Activated CD8-positive, alpha-beta memory T cell treated with anti-CD3 and anti-CD28 coated beads, Interleukin-2, amount 10 ng/mL, durations not matched to agents 7 days and 5 days (primary cell): Measurements from ENCODE around the gene AVPR2. TPM values are rescaled to one million over a fixed set of nuclear protein-coding genes. Genes with fewer than 3 reads are reported as not detected.

Source experiments
- ATAC-seq: fragments of 150-1000 bp; cut with Tn5 transposase; one replicate; pipeline ENCODE4 v1.10.0; 2021; ENCODE audit warnings: moderate library complexity
- CTCF ChIA-PET: fragments of 350-600 bp; sonication (Branson Sonifier 250); formaldehyde crosslinking; loops from one replicate; lab custom pipeline; 2021; ENCODE audit warnings: antibody characterized with exemption; lab: Charles Lee
- DNase-seq: peaks from one replicate; pipeline ENCODE4 v3.0.0-alpha.2; 2020
- H3K27ac Mint-ChIP-seq: one replicate; pipeline ENCODE4 v1.8.0; 2021; ENCODE audit warnings: mild to moderate bottlenecking, mixed read lengths
- H3K27me3 Mint-ChIP-seq: one replicate; pipeline ENCODE4 v1.8.0; 2021; ENCODE audit warnings: mixed read lengths
- H3K36me3 Mint-ChIP-seq: one replicate; pipeline ENCODE4 v1.8.0; 2021; ENCODE audit warnings: mild to moderate bottlenecking, mixed read lengths
- H3K4me1 Mint-ChIP-seq: one replicate; pipeline ENCODE4 v1.8.0; 2021; ENCODE audit warnings: mixed read lengths
- H3K4me3 Mint-ChIP-seq: one replicate; pipeline ENCODE4 v1.8.0; 2021; ENCODE audit warnings: mild to moderate bottlenecking, moderate library complexity, mixed read lengths
- H3K9me3 Mint-ChIP-seq: one replicate; pipeline ENCODE4 v1.8.0; 2022; ENCODE audit warnings: low read depth, mixed read lengths
- total RNA-seq, 2 experiments: library from RNA; stranded (reverse); gene quantifications; one replicate each; pipeline ENCODE4 v1.2.3, GENCODE V29; 2021

AVPR2 gene
- total RNA-seq, 2 experiments from 2014 or later, result not detected

- Mint-ChIP-seq H3K27me3 (no peaks in the 10 kb centered on the region), H3K4me3 (no peak overlapping the region), H3K9me3 (no peaks in the 10 kb centered on the region), H3K36me3 (peaks cover 44% of the 10 kb centered on the region), H3K4me1 (peaks cover 21% of the 10 kb centered on the region), H3K27ac (no peak overlapping the region)
- CTCF ChIA-PET, result interaction anchor here (10.2 kb wide), 1 partner anchor 28 kb away, joined by 190 read pairs; the partner anchor contains the start of gene RENBP
- DNase-seq (no peak), ATAC-seq (no peak)
Observed at GRCh38 chrX:153920546-153920945, 16.1 kb downstream of the AVPR2 start.

GRCh38 chrX:153921070-153921469 is 16.6 kb downstream of the AVPR2 start:
- DNase-seq (no peak), ATAC-seq (no peak)
- CTCF ChIA-PET, result interaction anchor here (7.7 to 10.2 kb wide), 2 partner anchors 28 to 48 kb away, joined by 49 to 190 read pairs; partner anchors contain the start of genes HCFC1 and RENBP
- H3K4me1 Mint-ChIP-seq, result peaks cover 21% of the 10 kb centered on the region
- peaks cover 40% of the 10 kb centered on the region for H3K36me3 Mint-ChIP-seq
- H3K27me3 Mint-ChIP-seq, result no peaks in the 10 kb centered on the region
- H3K9me3 Mint-ChIP-seq, result no peaks in the 10 kb centered on the region
- H3K4me3 Mint-ChIP-seq, result no peak overlapping the region
- H3K27ac Mint-ChIP-seq, result peak overlapping the region; percentile 11

- Mint-ChIP-seq H3K36me3 (peaks cover 38% of the 10 kb centered on the region), H3K27ac (peak overlapping the region; percentile 94), H3K27me3 (no peaks in the 10 kb centered on the region), H3K4me1 (peaks cover 21% of the 10 kb centered on the region), H3K4me3 (peak overlapping the region; percentile 85), H3K9me3 (no peaks in the 10 kb centered on the region)
- no peak for ATAC-seq
- DNase-seq, result no peak
- CTCF ChIA-PET, result interaction anchor here (1.5 to 10.2 kb wide), 4 partner anchors 10 to 47 kb away, joined by 5 to 190 read pairs (median 28); partner anchors contain the start of genes HCFC1, NAA10 and RENBP
Observed at GRCh38 chrX:153921511-153922446, 17.3 kb downstream of the AVPR2 start.

- H3K27ac Mint-ChIP-seq, result peak overlapping the region; percentile 94
- peaks cover 24% of the 10 kb centered on the region for H3K4me1 Mint-ChIP-seq
- peak overlapping the region; percentile 85 for H3K4me3 Mint-ChIP-seq
- CTCF ChIA-PET, result interaction anchor here (0.5 to 10.2 kb wide), 11 partner anchors 11 to 167 kb away, joined by 3 to 190 read pairs (median 4); partner anchors contain the start of genes HCFC1, IDH3G, NAA10 and RENBP
- ATAC-seq (no peak), DNase-seq (no peak)
- H3K9me3 Mint-ChIP-seq, result no peaks in the 10 kb centered on the region
- peaks cover 31% of the 10 kb centered on the region for H3K36me3 Mint-ChIP-seq
- H3K27me3 Mint-ChIP-seq, result no peaks in the 10 kb centered on the region
Observed at GRCh38 chrX:153922932-153923857, 18.7 kb downstream of the AVPR2 start.

- peaks cover 31% of the 10 kb centered on the region for H3K4me1 Mint-ChIP-seq
- H3K27me3 Mint-ChIP-seq, result no peaks in the 10 kb centered on the region
- peak overlapping the region; percentile 85 for H3K4me3 Mint-ChIP-seq
- CTCF ChIA-PET, result interaction anchor here (1.3 to 10.2 kb wide), 4 partner anchors 11 to 89 kb away, joined by 3 to 190 read pairs (median 34); partner anchors contain the start of genes HCFC1, NAA10 and RENBP
- ATAC-seq (no peak), DNase-seq (peak; percentile 65)
- peak overlapping the region; percentile 94 for H3K27ac Mint-ChIP-seq
- no peaks in the 10 kb centered on the region for H3K9me3 Mint-ChIP-seq
- H3K36me3 Mint-ChIP-seq, result peaks cover 29% of the 10 kb centered on the region
Observed at GRCh38 chrX:153924149-153924861, 19.8 kb downstream of the AVPR2 start.

GRCh38 chrX:153925387-153925738 is 20.9 kb downstream of the AVPR2 start:
- CTCF ChIA-PET, result interaction anchor here (1.2 to 10.2 kb wide), 6 partner anchors 10 to 161 kb away, joined by 3 to 190 read pairs (median 12); partner anchors contain the start of genes HCFC1, IDH3G, NAA10 and PLXNB3
- no peak for DNase-seq

GRCh38 chrX:153925739-153926551 is 21.5 kb downstream of the AVPR2 start, which contains the start of gene ARHGAP4:
ARHGAP4 (minus strand) TSS chrX:153926264; CDS start chrX:153926202, 62 bp downstream.
- peaks cover 25% of the 10 kb centered on the region for H3K36me3 Mint-ChIP-seq
- no peaks in the 10 kb centered on the region for H3K9me3 Mint-ChIP-seq
- peaks cover 37% of the 10 kb centered on the region for H3K4me1 Mint-ChIP-seq
- DNase-seq (peak; percentile 72), ATAC-seq (peak; percentile 8)
- CTCF ChIA-PET, result interaction anchor here (1.2 to 10.2 kb wide), 5 partner anchors 23 to 161 kb away, joined by 3 to 190 read pairs (median 5); partner anchors contain the start of genes HCFC1, IDH3G, PLXNB3 and RENBP
- no peaks in the 10 kb centered on the region for H3K27me3 Mint-ChIP-seq
- peak within 1 kb of the TSS; percentile 85 for H3K4me3 Mint-ChIP-seq
- H3K27ac Mint-ChIP-seq, result peak within 1 kb of the TSS; percentile 97

More at GRCh38 chrX:153925387-153925738, 20.9 kb downstream of the AVPR2 start:
- Mint-ChIP-seq H3K4me1 (peaks cover 32% of the 10 kb centered on the region), H3K4me3 (peak overlapping the region; percentile 85), H3K9me3 (no peaks in the 10 kb centered on the region), H3K27ac (peak overlapping the region; percentile 94), H3K36me3 (peaks cover 23% of the 10 kb centered on the region), H3K27me3 (no peaks in the 10 kb centered on the region)
- no peak for ATAC-seq

GRCh38 chrX:153926552-153926857 is 22.0 kb downstream of the AVPR2 start:
- H3K4me3 Mint-ChIP-seq, result peak overlapping the region; percentile 85
- H3K36me3 Mint-ChIP-seq, result peaks cover 28% of the 10 kb centered on the region

GRCh38 chrX:153926858-153927671 is 22.6 kb downstream of the AVPR2 start:
- Mint-ChIP-seq H3K9me3 (no peaks in the 10 kb centered on the region), H3K27ac (peak overlapping the region; percentile 97), H3K27me3 (no peaks in the 10 kb centered on the region), H3K4me3 (peak overlapping the region; percentile 85), H3K36me3 (peaks cover 29% of the 10 kb centered on the region), H3K4me1 (peaks cover 40% of the 10 kb centered on the region)
- peak; percentile 42 for ATAC-seq
- DNase-seq, result peak; percentile 90
- CTCF ChIA-PET, result interaction anchor here (0.8 to 10.2 kb wide), 5 partner anchors 22 to 200 kb away, joined by 3 to 190 read pairs (median 4); partner anchors contain the start of genes HCFC1 and RENBP

More at GRCh38 chrX:153926552-153926857, 22.0 kb downstream of the AVPR2 start:
- no peak for DNase-seq
- peak; percentile 2 for ATAC-seq
- no peaks in the 10 kb centered on the region for H3K9me3 Mint-ChIP-seq
- peak overlapping the region; percentile 97 for H3K27ac Mint-ChIP-seq
- H3K4me1 Mint-ChIP-seq, result peaks cover 41% of the 10 kb centered on the region
- no peaks in the 10 kb centered on the region for H3K27me3 Mint-ChIP-seq
- CTCF ChIA-PET, result interaction anchor here (0.8 to 10.2 kb wide), 6 partner anchors 22 to 159 kb away, joined by 3 to 190 read pairs (median 4); partner anchors contain the start of genes HCFC1, IDH3G, RENBP and SSR4

- Mint-ChIP-seq H3K36me3 (peaks cover 27% of the 10 kb centered on the region), H3K27me3 (no peaks in the 10 kb centered on the region), H3K27ac (peak overlapping the region; percentile 97), H3K4me3 (peak overlapping the region; percentile 85), H3K9me3 (no peaks in the 10 kb centered on the region), H3K4me1 (peaks cover 35% of the 10 kb centered on the region)
- DNase-seq (no peak), ATAC-seq (peak; percentile 1)
- CTCF ChIA-PET, result interaction anchor here (1.1 to 10.2 kb wide), 3 partner anchors 21 to 200 kb away, joined by 3 to 190 read pairs (median 49); partner anchors contain the start of genes HCFC1 and RENBP
Observed at GRCh38 chrX:153927672-153927921, 23.1 kb downstream of the AVPR2 start.
